ENCODE data around the gene KIFC3.
"Not testable (repeated sequence)": the region's sequence is repeated elsewhere in the genome, so short reads cannot be mapped to it uniquely, and the experiment has no call there.

KIFC3 gene

DNA sequence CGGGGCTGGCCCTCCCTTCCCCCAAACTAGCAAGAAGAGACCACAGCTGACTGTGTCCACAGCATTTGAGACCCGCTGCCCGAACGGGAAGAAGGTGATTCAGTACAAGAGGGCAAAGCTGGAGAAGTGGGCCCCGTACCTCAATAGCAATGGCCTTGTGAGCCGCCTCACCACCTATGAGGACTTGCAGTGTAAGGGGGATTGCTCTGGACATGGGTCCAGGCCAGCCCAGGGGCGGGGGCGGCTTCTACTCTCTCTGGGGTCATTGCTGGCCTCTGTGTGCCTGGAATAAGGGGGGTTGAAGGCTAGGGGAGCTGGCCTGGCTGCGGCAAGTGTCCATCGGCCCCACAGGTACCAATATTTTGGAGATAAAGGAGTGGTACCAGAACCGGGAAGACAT lies 79.6 kb downstream of the KIFC3 start:
- no peak for DNase-seq (ENCODE audit: low spot score)

DNA sequence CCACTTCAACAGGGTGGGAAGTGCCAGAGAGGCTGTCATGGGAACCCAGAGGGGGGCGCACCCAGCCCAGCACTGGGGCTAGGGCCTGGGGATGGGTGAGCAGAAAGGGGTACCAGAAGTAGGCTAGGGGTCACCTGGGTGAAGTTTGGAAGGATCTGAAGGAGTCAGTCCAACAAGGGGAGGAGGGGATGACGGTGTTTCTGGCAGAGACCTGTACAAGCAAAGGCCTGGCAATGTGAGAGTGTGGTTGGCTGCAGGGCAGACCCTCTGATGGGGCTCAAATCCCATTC lies 80.1 kb downstream of the KIFC3 start:
- DNase-seq (ENCODE audit: low spot score): no peak

- no peak for DNase-seq (ENCODE audit: low spot score)
Measured at GRCh38 chr16:57721356-57722209, 80.7 kb downstream of the KIFC3 start.

GRCh38 chr16:57720142-57720575 lies 82.1 kb downstream of the KIFC3 start:
- DNase-seq (ENCODE audit: low spot score): no peak

GRCh38 chr16:57714047-57714446 lies 88.2 kb downstream of the KIFC3 start:
- DNase-seq (ENCODE audit: low spot score): no peak

DNA sequence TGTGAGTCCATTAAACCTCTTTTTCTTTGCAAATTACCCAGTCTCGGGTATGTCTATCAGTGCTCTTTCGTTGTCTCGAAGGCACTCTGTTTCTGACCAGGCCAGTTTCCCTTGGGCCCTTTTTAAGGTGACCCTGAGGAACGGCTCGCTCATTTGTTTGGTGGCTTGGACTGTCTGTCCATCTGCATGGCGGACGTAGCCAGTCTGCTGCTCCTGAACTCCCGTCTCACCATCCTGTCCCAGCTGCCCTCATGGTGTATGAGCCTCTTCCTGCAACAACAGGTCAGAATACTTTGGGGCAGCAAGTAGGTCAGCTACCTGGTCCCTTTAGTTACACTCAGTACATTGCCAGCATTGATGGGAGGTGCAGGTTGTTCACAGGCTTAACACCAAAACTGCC lies 88.7 kb downstream of the KIFC3 start:
- DNase-seq (ENCODE audit: low spot score): no peak

DNA sequence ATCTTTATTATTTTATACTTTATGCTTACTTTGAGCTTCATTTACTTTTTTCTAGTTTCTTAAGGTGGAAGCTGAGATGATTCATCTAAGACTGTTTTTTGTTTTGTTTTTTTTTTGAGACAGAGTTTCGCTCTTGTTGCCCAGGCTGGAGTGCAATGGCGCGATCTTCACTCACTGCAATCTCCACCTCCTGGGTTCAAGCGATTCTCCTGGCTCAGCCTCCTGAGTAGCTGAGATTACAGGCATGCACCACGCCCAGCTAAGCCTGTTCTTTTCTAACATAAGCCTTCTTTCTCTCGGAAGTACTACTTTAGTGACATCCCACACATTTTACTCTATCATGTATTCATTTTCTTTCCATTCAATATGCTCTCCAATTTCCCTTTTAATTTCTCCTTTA lies 89.7 kb downstream of the KIFC3 start:
- DNase-seq (ENCODE audit: low spot score): not testable (repeated sequence)

DNA sequence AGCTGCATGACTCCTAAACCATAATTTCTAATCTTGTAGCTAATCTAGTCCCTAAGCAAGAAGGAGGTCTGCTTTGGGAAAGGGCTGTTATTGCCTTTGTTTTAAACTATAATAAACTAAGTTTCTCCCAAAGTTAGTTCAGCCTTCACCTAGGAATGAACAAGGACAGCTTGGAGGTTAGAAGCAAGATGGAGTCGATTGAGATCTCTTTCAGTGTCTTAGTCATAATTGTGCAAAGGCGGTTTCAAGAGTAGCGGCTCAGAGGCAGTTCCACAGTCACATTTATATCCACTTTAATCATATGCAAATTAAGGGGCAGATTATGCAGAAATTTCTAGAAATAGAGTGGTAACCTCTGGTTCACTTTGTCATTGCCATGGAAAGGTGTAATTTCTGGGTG lies 90.3 kb downstream of the KIFC3 start:
- no peak for DNase-seq (ENCODE audit: low spot score)

DNA sequence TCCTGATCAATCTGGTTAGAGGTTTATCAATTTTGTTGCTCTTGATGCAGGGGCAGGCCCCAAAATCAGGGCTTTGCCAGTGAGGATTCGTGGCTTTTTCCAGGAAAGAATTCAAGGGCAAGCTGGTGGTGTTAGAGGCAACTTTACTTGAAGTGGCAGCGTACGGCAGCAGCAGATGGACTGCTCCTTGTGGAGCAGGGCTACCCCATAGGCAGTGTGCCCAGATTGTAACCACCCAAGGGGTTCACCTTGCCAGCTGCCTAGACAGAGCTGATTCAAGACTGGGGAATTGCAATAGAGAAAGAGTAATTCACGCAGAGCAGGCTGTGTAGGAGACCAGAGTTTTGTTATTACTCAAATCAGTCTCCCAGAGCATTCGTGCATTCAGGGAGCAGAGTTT lies 90.9 kb downstream of the KIFC3 start:
- no peak for DNase-seq (ENCODE audit: low spot score)

DNA sequence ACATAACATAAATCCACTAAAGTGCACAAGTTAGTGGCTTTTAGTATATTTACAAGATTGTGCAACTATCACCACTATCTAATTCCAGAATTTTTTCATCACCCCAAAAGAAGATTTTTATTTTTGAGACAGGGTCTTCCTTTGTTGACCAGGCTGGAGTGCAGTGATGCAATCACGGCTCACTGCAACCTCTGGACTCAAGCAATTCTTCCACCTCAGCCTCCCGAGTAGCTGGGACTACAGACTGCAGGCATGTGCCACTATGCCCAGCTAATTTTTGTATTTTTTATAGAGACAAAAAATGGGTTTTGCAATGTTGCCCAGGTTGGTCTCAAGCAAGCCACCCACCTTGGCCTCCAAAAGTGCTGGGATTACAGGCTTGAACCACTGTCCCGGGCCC lies 92.6 kb downstream of the KIFC3 start:
- DNase-seq (ENCODE audit: low spot score): no peak
